HepG2 (cell line): ENCODE measurements around the gene PRR30.

ENCODE experiments used
- AFF4 ChIP-seq: sonication (generic); formaldehyde crosslinking; IDR thresholded peaks from 2 replicates; pipeline ENCODE4 v1.4.0; 2020; ENCODE audit warnings: missing genetic modification reagents
- CREB1 ChIP-seq, 2 experiments: fragments of 450-650 bp in 1 of 2; IDR thresholded peaks; 2 replicates each; pipeline ENCODE4 v1.6.1; 2016 to 2017; ENCODE audit warnings: control low read depth in 1 of 2, mild to moderate bottlenecking in 1 of 2, missing compliant biosample characterization in 1 of 2, missing genetic modification characterization in 1 of 2
- KMT2B ChIP-seq: IDR thresholded peaks from 2 replicates; pipeline ENCODE4 v1.6.1; 2016; ENCODE audit warnings: missing genetic modification reagents, missing compliant biosample characterization
- TF ChIP-seq, protein P1 (sequence below): sonication (generic); formaldehyde crosslinking; conservative IDR thresholded peaks from 2 replicates; pipeline ENCODE4 v1.8.0; 2022; ENCODE audit warnings: low read depth, missing genetic modification reagents

DNA sequence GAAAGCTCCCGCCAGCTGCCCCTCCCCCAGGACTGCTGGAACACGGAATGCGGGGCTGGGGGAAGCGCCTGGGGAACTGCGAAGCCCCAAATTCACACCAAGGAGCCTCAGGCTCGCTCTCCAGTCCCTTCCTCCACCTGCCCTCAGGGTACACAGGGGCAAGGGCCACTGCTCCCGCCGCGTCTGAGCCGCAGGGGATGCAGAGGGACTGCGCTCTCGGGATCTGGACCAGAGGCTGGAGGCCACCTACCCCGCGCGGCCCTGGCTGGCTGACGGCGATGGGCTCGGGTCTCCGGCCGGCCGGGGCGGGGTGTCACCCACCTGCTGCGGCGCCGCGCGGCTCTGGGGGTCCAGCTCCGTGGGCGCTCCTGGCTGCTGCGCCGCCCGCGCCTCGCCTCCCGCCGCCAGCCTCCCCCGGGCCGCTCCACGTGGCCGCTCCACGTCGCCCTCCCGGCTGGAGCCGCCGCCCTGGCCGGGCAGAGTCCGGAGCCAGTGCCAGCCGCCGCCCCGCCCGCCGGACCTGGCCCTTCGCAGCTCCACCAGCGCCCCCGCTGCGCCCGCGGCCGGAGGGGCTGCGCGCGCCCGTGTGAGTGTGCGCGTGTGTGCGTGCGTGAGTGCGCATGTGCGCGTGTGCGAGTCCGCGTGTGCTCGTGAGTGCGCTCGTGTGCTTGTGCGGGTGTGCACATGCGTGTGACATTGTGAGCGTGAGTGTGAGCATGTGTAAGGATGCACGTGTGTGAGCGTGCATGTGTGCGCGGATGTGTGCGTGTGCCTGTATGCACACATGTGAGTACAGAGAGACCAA, 20.5 kb downstream of the PRR30 start, which contains the start of gene CGREF1:
- TF ChIP-seq CREB1 (IDR thresholded peaks at IDR 0.05) (no peak), CREB1 (CRISPR knock-in tag; IDR thresholded peaks at IDR 0.05) (no peak), AFF4 (CRISPR knock-in tag) (no peak), KMT2B (CRISPR knock-in tag) (no peak; the same call in 1 of the 2 replicates)
- TF ChIP-seq, protein P1, sequence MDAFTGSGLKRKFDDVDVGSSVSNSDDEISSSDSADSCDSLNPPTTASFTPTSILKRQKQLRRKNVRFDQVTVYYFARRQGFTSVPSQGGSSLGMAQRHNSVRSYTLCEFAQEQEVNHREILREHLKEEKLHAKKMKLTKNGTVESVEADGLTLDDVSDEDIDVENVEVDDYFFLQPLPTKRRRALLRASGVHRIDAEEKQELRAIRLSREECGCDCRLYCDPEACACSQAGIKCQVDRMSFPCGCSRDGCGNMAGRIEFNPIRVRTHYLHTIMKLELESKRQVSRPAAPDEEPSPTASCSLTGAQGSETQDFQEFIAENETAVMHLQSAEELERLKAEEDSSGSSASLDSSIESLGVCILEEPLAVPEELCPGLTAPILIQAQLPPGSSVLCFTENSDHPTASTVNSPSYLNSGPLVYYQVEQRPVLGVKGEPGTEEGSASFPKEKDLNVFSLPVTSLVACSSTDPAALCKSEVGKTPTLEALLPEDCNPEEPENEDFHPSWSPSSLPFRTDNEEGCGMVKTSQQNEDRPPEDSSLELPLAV (CRISPR knock-in tag) = 0 out of 2 replicates have a peak, but pooled peaks have one; percentile 71
